ENCODE results near the gene CYP1A1. TPM values are rescaled to one million over a fixed set of nuclear protein-coding genes. Genes with fewer than 3 reads are reported as not detected.
A peak's percentile ranks its signal among the peaks of the same experiment; 100 is the strongest.

CYP1A1 gene
- total and polyA plus RNA-seq, 2 of the 13 experiments (the other 11 are each of a cell fraction or from before 2014, with no cell fraction given) = 7.9 to 8.0 TPM

- TF ChIP-seq BATF2 (CRISPR knock-in tag; IDR thresholded peaks at IDR 0.05) (peak; percentile 62; the same call in 1 of the 2 replicates), ZSCAN12 (CRISPR knock-in tag; IDR thresholded peaks at IDR 0.05) (no peak), ZNF280D (CRISPR knock-in tag; IDR thresholded peaks at IDR 0.05) (no peak), CTCF (CRISPR knock-in tag; IDR thresholded peaks at IDR 0.05) (peak; percentile 46), ASH2L (IDR thresholded peaks at IDR 0.05; ENCODE audit: insufficient read length, low read depth, low read length) (peak; percentile 60), EP300 (IDR thresholded peaks at IDR 0.05; ENCODE audit: low read depth in 2 of 2, low read length in 2 of 2) (peak; percentile 56 to 65; a peak in 3 of 4 replicates), EP300 (CRISPR knock-in tag; IDR thresholded peaks at IDR 0.05; ENCODE audit: borderline replicate concordance) (no peak), BORCS8-MEF2B (CRISPR knock-in tag; IDR thresholded peaks at IDR 0.05) (peak; percentile 55; the same call in 1 of the 2 replicates), EED (CRISPR knock-in tag; IDR thresholded peaks at IDR 0.05) (no peak), RNF219 (CRISPR knock-in tag; IDR thresholded peaks at IDR 0.05) (no peak), BRCA1 (CRISPR knock-in tag; IDR thresholded peaks at IDR 0.05) (no peak), YEATS4 (CRISPR knock-in tag; IDR thresholded peaks at IDR 0.05; ENCODE audit: borderline replicate concordance) (peak; percentile 47; the same call in 1 of the 2 replicates), ZNF264 (CRISPR knock-in tag; IDR thresholded peaks at IDR 0.05) (peak; percentile 85), HBP1 (CRISPR knock-in tag; IDR thresholded peaks at IDR 0.05; ENCODE audit: low read depth) (0 out of 2 replicates have a peak, but pooled peaks have one; percentile 15), ZNF20 (CRISPR knock-in tag; IDR thresholded peaks at IDR 0.05) (0 out of 2 replicates have a peak, but pooled peaks have one; percentile 60), ZNF577 (CRISPR knock-in tag; IDR thresholded peaks at IDR 0.05; ENCODE audit: borderline replicate concordance, low read depth) (no peak), FLYWCH1 (CRISPR knock-in tag; IDR thresholded peaks at IDR 0.05) (no peak), AGO1 (IDR thresholded peaks at IDR 0.05; ENCODE audit: low read depth, low read length, poor library complexity, severe bottlenecking) (no peak)
Measured at GRCh38 chr15:74725845-74726773, 781 bp upstream of the CYP1A1 start (continued).
